Astrocyte of the hippocampus (primary cell): ENCODE results near the gene RNF148.
A peak's percentile ranks its signal among the peaks of the same experiment; 100 is the strongest.

Experiments
- DNase-seq: peaks from one replicate; pipeline ENCODE4 v3.0.0; 2011; ENCODE audit warnings: low read depth, low spot score

Gene RNF148

GRCh38 chr7:122702872-122703510, at the start of gene RNF148:
Gene RNF148, minus strand, starts transcription at chr7:122702922. Its CDS starts 172 bp downstream, at chr7:122702750.
- peak; percentile 6 for DNase-seq

GRCh38 chr7:122750389-122750788, 47.7 kb upstream of the RNF148 start:
- no peak for DNase-seq

GRCh38 chr7:122748195-122748594, 45.5 kb upstream of the RNF148 start:
- DNase-seq, result no peak

GRCh38 chr7:122746948-122747347, 44.2 kb upstream of the RNF148 start:
- no peak for DNase-seq

DNA sequence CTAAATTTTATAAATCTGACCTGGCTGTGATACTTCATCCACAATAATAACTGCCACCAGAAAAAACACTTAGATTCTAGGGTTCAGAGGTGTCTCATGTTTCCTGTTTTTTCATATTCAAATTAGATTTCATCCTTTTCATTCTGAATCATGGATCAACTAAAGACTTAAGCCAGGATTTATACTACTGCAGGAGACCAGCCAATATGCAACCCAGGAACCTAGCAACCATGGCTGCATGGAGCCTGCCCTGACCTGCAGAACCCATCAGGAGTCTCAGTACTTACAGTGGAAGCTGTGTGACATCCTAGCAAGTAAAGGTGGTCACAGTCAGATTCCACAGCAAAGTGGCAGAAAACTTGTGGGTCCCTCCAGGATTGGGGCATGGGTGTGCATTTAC, 40.5 kb upstream of the RNF148 start:
- no peak for DNase-seq

- DNase-seq, result peak; percentile 12
Measured at GRCh38 chr7:122738947-122739346, 36.2 kb upstream of the RNF148 start.

GRCh38 chr7:122736183-122736582, 33.5 kb upstream of the RNF148 start:
- DNase-seq, result peak; percentile 3

DNA sequence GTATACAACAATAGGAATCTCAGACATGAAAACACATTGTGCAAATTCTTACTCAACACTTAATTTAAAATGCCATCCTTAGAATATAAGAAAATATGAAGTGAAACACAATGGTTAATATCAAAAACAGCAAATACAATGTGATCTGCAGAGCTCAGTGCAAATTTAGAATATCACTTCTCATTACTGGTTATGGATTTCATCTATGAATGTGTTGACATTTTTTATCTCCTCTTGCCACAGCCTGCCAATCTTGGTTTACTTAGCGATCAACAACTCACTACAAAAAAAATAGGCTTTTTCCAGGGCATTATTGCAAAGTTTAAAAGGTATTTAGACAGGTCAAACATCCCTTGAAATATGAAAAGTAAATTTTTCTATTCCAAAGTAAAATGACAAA, 25.0 kb upstream of the RNF148 start:
- no peak for DNase-seq

- no peak for DNase-seq
Measured at GRCh38 chr7:122727354-122727753, 24.6 kb upstream of the RNF148 start.

- no peak for DNase-seq
Measured at GRCh38 chr7:122726881-122727280, 24.2 kb upstream of the RNF148 start.

DNA sequence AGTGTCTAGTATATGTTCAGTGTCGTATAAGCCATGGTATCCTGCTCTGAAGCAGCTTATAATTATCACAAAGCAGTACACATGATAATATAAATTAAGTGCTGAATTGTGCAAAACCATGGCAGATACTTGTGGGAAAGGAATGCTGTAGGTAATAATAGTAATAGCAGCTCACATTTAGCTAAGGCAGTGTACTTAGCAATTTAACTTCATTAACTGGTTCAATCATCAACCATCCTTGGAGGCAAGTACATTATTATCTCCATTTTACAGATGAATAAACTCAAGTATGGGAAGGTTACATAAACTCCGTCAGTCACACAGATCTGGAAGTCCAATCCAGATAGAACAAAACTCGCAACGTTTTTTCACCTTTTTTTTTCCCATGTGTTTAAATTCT, 21.6 kb upstream of the RNF148 start:
- no peak for DNase-seq

DNA sequence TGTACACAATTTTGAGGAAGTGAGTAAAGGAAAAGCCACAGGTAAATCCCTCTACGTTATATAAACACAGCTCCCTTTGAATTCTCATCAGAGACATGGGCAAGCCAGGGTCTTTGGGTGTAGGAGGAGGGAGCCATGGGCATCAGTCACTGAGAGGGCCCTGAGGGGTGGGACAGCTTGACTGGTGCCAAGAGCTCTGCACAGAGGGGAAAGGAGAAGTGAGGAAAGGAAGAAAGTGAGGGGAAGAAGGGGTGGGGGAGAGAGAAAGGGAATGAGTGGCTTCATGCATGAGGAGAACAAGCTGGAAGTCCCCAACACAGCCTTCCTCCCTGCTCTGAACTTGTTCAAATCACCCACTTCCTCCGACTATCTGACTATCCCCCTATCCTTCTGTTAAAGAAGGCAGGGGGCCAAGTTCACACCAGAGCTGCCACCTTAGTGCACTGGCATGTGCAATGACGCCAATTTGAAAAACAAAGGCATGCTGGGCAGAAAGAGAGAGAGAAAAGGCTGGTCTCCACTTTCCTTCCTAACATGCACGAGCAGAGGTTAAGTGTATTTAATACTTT, 16.4 kb upstream of the RNF148 start:
- no peak for DNase-seq

- DNase-seq, result no peak
Measured at GRCh38 chr7:122717356-122718089, 14.8 kb upstream of the RNF148 start.

DNA sequence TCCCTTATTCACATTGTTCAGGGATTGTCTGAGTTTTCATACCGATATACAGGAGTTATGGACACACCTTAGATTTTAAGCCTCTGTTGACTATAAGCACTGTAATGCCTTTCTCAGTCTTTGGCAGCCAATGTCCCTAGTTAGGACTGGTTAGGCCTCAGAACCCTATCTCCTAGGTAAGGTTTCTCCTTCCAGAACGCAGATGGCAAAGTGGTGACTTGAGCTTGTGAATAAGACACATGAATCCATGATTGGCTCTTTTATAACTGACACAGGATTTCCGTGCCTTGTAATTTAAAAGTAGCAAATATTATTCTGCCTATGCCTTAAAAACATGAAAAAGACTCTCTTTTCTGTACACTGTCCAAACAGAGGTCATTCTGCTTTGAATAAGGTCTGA, 12.5 kb upstream of the RNF148 start:
- no peak for DNase-seq

GRCh38 chr7:122710916-122711315, 8.2 kb upstream of the RNF148 start:
- DNase-seq, result no peak

- DNase-seq, result peak; percentile 26
Measured at GRCh38 chr7:122709930-122710646, 7.4 kb upstream of the RNF148 start.

DNA sequence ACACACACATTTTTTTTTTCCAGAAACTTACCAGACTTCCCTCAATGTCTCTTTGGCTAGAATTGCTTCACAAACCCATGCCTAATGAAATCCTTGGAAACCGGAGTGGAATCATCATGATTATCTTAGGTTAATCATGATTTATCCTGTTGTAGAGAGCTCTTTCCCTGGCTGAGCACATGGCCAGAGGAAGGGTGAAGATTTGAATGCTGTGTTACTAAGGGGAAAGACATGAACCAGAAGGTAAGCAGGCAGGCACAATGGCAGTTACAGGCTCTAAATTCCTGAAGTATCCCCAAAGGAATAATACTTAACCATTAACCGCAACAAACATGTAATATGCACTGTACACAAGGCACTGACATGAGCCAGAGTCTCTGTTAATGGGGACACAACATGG, 4.1 kb upstream of the RNF148 start:
- no peak for DNase-seq

- DNase-seq, result no peak
Measured at GRCh38 chr7:122699017-122699416, 3.7 kb downstream of the RNF148 start, which contains the start of gene RNF133. Gene RNF133, minus strand, starts transcription at chr7:122699117. Its CDS starts 199 bp downstream, at chr7:122698918.

- DNase-seq, result no peak
Measured at GRCh38 chr7:122695816-122696215, 6.9 kb downstream of the RNF148 start.

DNA sequence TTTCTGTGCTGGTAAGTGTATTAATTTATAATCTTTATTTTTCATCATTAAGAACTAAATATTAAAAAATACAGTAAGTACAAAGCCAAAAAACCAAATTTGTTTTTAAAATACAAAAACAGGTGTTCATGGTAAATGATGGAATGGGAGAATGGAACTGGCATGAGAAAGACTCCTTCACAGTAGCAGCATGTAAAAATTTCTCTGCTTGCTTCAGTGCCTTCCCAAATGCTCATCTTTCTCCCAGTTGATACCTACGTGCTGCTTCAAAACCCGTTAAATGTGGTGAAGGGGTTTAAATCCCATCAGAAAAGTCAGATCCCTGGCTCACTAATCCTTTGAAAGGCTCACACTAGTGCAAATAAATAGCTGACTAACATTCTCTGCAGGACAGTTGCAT, 8.0 kb downstream of the RNF148 start:
- DNase-seq, result no peak

DNA sequence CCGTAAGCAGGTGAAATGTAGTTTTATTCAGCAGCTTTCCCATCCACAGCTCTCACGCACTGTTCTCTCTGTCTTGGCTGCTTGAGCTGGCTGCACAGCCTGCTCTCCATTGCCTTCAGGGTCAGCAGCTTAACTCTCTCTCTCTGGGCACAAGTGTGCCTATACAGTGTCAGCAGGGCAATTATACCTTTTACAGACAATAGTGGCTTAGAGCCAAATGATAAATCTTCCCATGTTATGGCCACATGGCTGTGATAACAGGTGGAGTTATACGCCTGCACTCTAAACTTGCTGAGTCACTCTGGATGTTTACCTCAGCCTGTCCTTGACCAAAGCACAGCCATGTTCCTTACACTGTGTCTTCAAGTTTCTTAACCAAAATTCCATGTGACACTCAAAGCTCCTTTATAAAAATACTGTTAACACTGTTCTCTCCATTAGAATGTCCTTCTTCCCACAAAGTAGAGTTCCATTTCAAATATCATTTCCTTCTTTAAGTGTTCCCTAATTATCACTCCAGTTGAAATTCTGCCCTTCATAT, 9.9 kb downstream of the RNF148 start:
- DNase-seq, result no peak
